Measurements from ENCODE around the gene PTGIR. TPM values are rescaled to one million over a fixed set of nuclear protein-coding genes. Genes with fewer than 3 reads are reported as not detected.
A peak's percentile ranks its signal among the peaks of the same experiment; 100 is the strongest.

PTGIR gene
- polyA plus RNA-seq, 2 of the 4 experiments (the other 2 are of a cell fraction): 0.06 TPM; not detected in 1

DNA sequence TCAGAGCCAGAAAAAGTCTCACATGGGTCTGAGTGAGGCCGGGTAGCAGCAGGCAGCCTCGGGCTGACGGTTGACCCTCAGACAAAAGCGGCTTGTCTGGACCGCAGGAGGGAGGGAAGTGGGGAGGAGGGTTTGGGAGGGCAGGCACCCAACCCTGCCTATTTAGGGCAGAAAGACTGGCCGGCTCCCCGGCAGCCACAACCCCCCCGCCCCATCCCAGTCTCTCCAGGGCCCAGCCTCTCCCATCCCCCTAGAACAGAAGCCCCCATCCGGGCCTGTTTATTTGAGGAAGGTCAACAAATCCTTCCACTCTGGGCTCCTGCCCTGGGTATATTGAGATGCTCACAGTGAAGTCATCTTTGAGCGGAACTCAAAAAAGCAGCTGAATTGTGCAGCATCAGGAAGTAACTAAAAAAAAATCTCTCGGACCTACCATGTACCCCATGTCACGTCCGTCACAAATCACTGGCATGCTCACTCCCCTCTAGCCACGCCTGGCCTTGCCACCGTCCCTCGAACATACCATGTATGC, 29.8 kb upstream of the PTGIR start:
- DNase-seq (ENCODE audit: low read depth in 1 of 2, low spot score in 1 of 2): no peak
- H3K27ac ChIP-seq: no peak overlapping the region
- no peak overlapping the region for H3K4me2 ChIP-seq
- no peak overlapping the region for H3K4me3 ChIP-seq
- 66% methylated on average over 16 of the region's 16 CpGs for WGBS (ENCODE audit: missing lambda C conversion rate)
- no peaks in the 10 kb centered on the region for H3K9me3 ChIP-seq
- no peak for FAIRE-seq
- CTCF ChIA-PET: interaction anchor here (1.0 to 9.0 kb wide), 3 partner anchors 10 to 42 kb away, joined by 3 to 73 read pairs (median 4); no protein-coding TSS in a partner anchor
- TF ChIP-seq CBX8 (IDR thresholded peaks at IDR 0.05) (no peak), MAX (IDR thresholded peaks at IDR 0.05) (no peak), POLR2A (IDR thresholded peaks at IDR 0.05; ENCODE audit: low read length) (no peak), JUNB (IDR thresholded peaks at IDR 0.05) (no peak), ESRRA (IDR thresholded peaks at IDR 0.05; ENCODE audit: borderline replicate concordance, low read length) (no peak), FOXS1 (CRISPR knock-in tag; IDR thresholded peaks at IDR 0.05) (no peak), ZSCAN20 (CRISPR knock-in tag; IDR thresholded peaks at IDR 0.05) (no peak)
- peaks cover 7% of the 10 kb centered on the region for H3K4me1 ChIP-seq
- ATAC-seq: no peak
- POLR2A ChIA-PET: no interaction called here

GRCh38 chr19:46650445-46650844, 25.6 kb upstream of the PTGIR start:
- peak in 1 of 2 experiments; percentile 35; a peak in 1 of 4 replicates for TF ChIP-seq CEBPB (IDR thresholded peaks at IDR 0.05)
- no peak for TF ChIP-seq KDM1A (IDR thresholded peaks at IDR 0.05; ENCODE audit: low read depth)
- TF ChIP-seq, protein P1, sequence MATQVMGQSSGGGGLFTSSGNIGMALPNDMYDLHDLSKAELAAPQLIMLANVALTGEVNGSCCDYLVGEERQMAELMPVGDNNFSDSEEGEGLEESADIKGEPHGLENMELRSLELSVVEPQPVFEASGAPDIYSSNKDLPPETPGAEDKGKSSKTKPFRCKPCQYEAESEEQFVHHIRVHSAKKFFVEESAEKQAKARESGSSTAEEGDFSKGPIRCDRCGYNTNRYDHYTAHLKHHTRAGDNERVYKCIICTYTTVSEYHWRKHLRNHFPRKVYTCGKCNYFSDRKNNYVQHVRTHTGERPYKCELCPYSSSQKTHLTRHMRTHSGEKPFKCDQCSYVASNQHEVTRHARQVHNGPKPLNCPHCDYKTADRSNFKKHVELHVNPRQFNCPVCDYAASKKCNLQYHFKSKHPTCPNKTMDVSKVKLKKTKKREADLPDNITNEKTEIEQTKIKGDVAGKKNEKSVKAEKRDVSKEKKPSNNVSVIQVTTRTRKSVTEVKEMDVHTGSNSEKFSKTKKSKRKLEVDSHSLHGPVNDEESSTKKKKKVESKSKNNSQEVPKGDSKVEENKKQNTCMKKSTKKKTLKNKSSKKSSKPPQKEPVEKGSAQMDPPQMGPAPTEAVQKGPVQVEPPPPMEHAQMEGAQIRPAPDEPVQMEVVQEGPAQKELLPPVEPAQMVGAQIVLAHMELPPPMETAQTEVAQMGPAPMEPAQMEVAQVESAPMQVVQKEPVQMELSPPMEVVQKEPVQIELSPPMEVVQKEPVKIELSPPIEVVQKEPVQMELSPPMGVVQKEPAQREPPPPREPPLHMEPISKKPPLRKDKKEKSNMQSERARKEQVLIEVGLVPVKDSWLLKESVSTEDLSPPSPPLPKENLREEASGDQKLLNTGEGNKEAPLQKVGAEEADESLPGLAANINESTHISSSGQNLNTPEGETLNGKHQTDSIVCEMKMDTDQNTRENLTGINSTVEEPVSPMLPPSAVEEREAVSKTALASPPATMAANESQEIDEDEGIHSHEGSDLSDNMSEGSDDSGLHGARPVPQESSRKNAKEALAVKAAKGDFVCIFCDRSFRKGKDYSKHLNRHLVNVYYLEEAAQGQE (IDR thresholded peaks at IDR 0.05): no peak
- TF ChIP-seq EP300 (IDR thresholded peaks at IDR 0.05): no peak
- ChIA-PET CTCF (interaction anchor here (0.9 to 9.0 kb wide), 4 partner anchors 9 to 78 kb away, joined by 4 to 73 read pairs (median 18); partner anchors contain the start of gene DACT3), POLR2A (no interaction called here)
- Histone ChIP-seq H3K27ac (no peak overlapping the region), H3K4me1 (no peaks in the 10 kb centered on the region), H3K4me2 (no peak overlapping the region), H3K9me3 (peaks cover 16% of the 10 kb centered on the region), H3K4me3 (no peak overlapping the region)
- ATAC-seq (peak in 1 of 2 experiments; percentile 30; a peak in 2 of 6 replicates), DNase-seq (ENCODE audit: low read depth in 1 of 2, low spot score in 1 of 2) (no peak), FAIRE-seq (no peak)
- WGBS (ENCODE audit: missing lambda C conversion rate): 89% methylated on average over 7 of the region's 7 CpGs

GRCh38 chr19:46648961-46649960, 24.4 kb upstream of the PTGIR start:
- Histone ChIP-seq H3K4me3 (no peak overlapping the region), H3K4me1 (no peaks in the 10 kb centered on the region), H3K4me2 (no peak overlapping the region), H3K27ac (no peak overlapping the region), H3K9me3 (peaks cover 16% of the 10 kb centered on the region)
- WGBS (ENCODE audit: missing lambda C conversion rate): 92% methylated on average over 95 of the region's 144 CpGs
- ATAC-seq (no peak), FAIRE-seq (no peak), DNase-seq (ENCODE audit: low read depth in 1 of 2, low spot score in 1 of 2) (no peak)
- no peak for TF ChIP-seq NFE2L2 (conservative IDR thresholded peaks at IDR 0.05; ENCODE audit: low read length)
- no peak for TF ChIP-seq PBX3 (IDR thresholded peaks at IDR 0.05)
- TF ChIP-seq RARB (CRISPR knock-in tag; IDR thresholded peaks at IDR 0.05): no peak
- no peak for TF ChIP-seq ZFP36 (IDR thresholded peaks at IDR 0.05; ENCODE audit: borderline replicate concordance, partially characterized antibody)
- TF ChIP-seq, protein P2, sequence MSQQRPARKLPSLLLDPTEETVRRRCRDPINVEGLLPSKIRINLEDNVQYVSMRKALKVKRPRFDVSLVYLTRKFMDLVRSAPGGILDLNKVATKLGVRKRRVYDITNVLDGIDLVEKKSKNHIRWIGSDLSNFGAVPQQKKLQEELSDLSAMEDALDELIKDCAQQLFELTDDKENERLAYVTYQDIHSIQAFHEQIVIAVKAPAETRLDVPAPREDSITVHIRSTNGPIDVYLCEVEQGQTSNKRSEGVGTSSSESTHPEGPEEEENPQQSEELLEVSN (IDR thresholded peaks at IDR 0.05; ENCODE audit: borderline replicate concordance, low read depth): no peak
- no peak for TF ChIP-seq FOSL2 (IDR thresholded peaks at IDR 0.05)
- TF ChIP-seq FOSL2 (CRISPR knock-in tag; IDR thresholded peaks at IDR 0.05): no peak
- TF ChIP-seq, protein P3, sequence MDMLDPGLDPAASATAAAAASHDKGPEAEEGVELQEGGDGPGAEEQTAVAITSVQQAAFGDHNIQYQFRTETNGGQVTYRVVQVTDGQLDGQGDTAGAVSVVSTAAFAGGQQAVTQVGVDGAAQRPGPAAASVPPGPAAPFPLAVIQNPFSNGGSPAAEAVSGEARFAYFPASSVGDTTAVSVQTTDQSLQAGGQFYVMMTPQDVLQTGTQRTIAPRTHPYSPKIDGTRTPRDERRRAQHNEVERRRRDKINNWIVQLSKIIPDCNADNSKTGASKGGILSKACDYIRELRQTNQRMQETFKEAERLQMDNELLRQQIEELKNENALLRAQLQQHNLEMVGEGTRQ (IDR thresholded peaks at IDR 0.05): no peak
- TF ChIP-seq FOSB (CRISPR knock-in tag; IDR thresholded peaks at IDR 0.05): no peak
- TF ChIP-seq, protein P1 (IDR thresholded peaks at IDR 0.05): no peak
- no peak for TF ChIP-seq KDM5A (IDR thresholded peaks at IDR 0.05)
- no peak for TF ChIP-seq JUN (IDR thresholded peaks at IDR 0.05)
- no peak for TF ChIP-seq GATA3 (IDR thresholded peaks at IDR 0.05; ENCODE audit: borderline replicate concordance)
- CTCF ChIA-PET: interaction anchor here (1.3 to 9.0 kb wide), 3 partner anchors 13 to 106 kb away, joined by 3 to 73 read pairs (median 31); partner anchors contain the start of gene DACT3
- POLR2A ChIA-PET: no interaction called here

Data from A549 (cell line).